ENCODE results near the gene SPAG6. TPM values are rescaled to one million over a fixed set of nuclear protein-coding genes. Genes with fewer than 3 reads are reported as not detected.

SPAG6 gene
- total and polyA plus RNA-seq, 5 donors = 0.05 to 0.09 TPM; not detected in 3

DNA sequence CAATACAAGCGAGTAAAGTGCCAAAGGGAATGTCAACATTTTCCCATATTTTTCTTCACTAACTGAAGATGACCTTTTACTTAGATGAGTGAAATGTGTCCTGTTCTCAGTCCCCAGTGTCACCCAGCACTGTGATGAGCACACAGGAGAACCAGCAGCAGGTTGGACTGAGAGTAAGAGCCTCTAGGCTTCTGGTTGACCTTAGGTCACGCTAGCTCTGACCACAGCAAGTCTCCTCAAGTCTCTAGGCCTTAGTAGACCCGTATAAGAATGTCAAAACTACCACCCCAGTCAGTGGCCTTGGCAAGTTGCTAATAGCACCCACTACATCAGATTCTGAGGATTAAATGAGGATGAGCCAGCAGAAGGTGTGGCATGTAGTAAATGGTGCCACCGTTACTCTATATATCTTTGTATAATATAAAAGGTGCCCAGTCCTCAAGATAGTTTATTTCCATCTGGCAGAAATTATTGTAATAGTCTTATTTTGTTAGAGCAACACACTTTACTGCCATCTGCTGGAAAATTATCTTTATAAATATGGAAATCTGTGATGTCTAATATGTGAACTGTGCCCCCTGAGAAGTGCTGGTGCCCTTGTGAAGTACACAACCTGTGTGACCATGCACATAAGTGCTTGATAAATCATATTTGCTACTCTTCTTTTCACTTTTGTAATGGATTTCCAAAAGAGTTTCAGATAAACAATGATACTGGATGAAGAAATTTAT, 75.7 kb downstream of the SPAG6 start:
- no peak for DNase-seq
- Histone ChIP-seq H3K9me3 (ENCODE audit: control insufficient read depth, low read length) (no peaks in the 10 kb centered on the region), H3K27me3 (ENCODE audit: control insufficient read depth, insufficient read depth) (no peaks in the 10 kb centered on the region), H3K4me3 (ENCODE audit: low read length) (no peak overlapping the region), H3K4me1 (ENCODE audit: control insufficient read depth, insufficient read depth, low read length) (no peaks in the 10 kb centered on the region), H3K27ac (ENCODE audit: low read length) (no peak overlapping the region)
- no peak for ATAC-seq
- intact Hi-C loops (cut with DNase I) = no loop called here
- 86% methylated on average over 4 of the region's 4 CpGs for WGBS

DNA sequence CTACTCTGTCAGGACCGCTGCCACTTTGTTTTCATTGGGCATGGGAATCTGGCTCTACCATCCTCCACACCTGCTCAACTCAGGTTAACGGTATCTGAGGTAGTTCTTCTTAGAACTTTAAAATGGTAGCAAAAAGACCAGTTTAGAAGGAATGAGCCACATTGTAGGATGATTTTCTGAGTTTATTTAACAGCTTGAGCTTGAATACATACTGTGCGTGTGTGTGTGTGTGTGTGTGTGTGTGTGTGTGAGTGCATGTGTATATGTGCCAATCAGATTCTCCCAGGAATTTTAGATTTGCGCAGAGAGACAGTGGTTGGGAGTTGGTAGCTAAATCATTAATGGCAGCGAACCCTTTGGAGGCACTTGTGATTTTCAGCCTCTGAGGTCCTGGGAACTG, 81.4 kb downstream of the SPAG6 start:
- no peak overlapping the region for H3K27ac ChIP-seq (ENCODE audit: low read length)
- H3K27me3 ChIP-seq (ENCODE audit: control insufficient read depth, insufficient read depth) = no peaks in the 10 kb centered on the region
- DNase-seq (no peak), ATAC-seq (no peak)
- intact Hi-C loops (cut with DNase I) = no loop called here
- H3K9me3 ChIP-seq (ENCODE audit: control insufficient read depth, low read length) = no peaks in the 10 kb centered on the region
- H3K4me3 ChIP-seq (ENCODE audit: low read length) = no peak overlapping the region
- 94% methylated on average over 5 of the region's 5 CpGs for WGBS
- no peaks in the 10 kb centered on the region for H3K4me1 ChIP-seq (ENCODE audit: control insufficient read depth, insufficient read depth, low read length)

DNA sequence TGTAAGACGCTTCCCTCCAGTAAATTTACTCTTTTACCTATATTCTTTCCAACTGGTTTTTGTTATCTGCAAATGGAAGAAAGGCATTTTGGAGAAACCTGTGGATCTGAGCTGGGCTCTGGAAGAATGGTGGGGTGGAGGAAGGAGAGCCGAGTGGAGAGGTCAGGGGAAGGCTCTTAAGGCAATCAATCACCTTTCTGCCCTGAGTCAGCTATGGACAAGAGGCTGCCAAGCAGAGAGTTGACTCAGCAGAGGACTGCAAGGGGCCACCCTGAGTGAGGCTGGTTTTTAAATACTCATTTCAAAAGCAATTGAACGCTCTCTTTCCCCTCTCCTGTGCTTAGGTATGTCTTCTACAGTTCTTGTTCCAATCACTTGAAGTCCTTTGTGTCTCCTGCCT, 81.8 kb downstream of the SPAG6 start:
- ATAC-seq (peak in 1 of 2 donors; percentile 25), DNase-seq (no peak)
- Histone ChIP-seq H3K4me1 (ENCODE audit: control insufficient read depth, insufficient read depth, low read length) (no peaks in the 10 kb centered on the region), H3K27me3 (ENCODE audit: control insufficient read depth, insufficient read depth) (no peaks in the 10 kb centered on the region), H3K4me3 (ENCODE audit: low read length) (no peak overlapping the region), H3K9me3 (ENCODE audit: control insufficient read depth, low read length) (no peaks in the 10 kb centered on the region), H3K27ac (ENCODE audit: low read length) (no peak overlapping the region)
- intact Hi-C loops (cut with DNase I) = no loop called here
- WGBS = 81% methylated on average over 3 of the region's 3 CpGs

DNA sequence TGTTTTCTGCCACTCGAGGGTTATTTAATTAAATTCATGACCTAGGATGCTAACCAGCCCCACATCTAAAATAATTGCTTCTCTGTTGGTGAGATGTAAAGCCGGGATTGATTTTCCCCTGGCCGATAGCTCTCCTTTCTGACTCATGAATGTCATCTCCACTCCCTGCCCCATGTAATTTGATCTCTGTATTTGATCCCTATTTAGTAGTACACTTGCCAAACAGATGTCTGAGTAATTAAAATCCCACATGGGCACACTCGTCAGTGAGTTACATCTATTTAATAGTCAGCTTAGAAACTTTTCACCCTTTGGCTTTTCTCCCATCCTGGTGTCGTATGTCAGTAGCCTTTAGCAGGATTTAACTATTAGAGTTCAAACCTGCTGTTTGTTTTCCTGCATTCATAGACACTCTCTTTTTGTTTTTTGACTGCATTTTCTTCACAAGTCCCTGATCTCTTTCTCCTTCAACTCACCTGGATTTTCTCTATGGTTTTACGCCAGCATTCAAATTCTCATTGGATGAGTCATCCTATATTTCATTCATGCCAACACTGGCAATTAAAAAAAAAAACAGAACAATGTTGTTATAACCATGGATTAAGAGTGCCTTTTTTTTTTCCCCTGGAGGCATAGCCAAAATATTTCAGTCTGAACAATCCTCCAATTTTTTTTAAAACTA, 82.7 kb downstream of the SPAG6 start:
- no peaks in the 10 kb centered on the region for H3K9me3 ChIP-seq (ENCODE audit: control insufficient read depth, low read length)
- 20% methylated on average over 6 of the region's 6 CpGs for WGBS
- no peaks in the 10 kb centered on the region for H3K4me1 ChIP-seq (ENCODE audit: control insufficient read depth, insufficient read depth, low read length)
- intact Hi-C loops (cut with DNase I) = no loop called here
- no peak overlapping the region for H3K4me3 ChIP-seq (ENCODE audit: low read length)
- H3K27ac ChIP-seq (ENCODE audit: low read length) = no peak overlapping the region
- no peaks in the 10 kb centered on the region for H3K27me3 ChIP-seq (ENCODE audit: control insufficient read depth, insufficient read depth)
- ATAC-seq (peak; percentile 31 to 43), DNase-seq (no peak)

DNA sequence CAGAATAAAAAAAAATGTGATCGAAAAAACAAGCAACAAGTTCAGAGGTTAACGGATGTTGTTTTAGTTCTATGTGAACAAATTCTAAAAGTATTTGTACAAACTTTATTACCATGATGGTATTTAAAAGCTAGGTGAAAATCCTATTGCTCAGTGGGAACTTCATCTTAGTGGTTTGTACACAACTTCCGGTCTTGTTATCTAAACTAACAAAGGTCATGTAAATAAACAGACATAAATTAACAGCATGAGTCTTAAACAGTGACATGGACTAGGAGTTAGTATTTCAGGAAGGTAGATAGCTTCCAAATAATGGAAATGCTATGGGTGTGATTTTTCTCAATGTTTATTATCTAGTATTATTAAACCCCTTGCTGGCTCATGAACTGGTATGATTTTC, 83.8 kb downstream of the SPAG6 start:
- no peak overlapping the region for H3K4me3 ChIP-seq (ENCODE audit: low read length)
- H3K27me3 ChIP-seq (ENCODE audit: control insufficient read depth, insufficient read depth) = no peaks in the 10 kb centered on the region
- intact Hi-C loops (cut with DNase I) = no loop called here
- DNase-seq (no peak), ATAC-seq (no peak)
- no peaks in the 10 kb centered on the region for H3K9me3 ChIP-seq (ENCODE audit: control insufficient read depth, low read length)
- 80% methylated on average over 3 of the region's 3 CpGs for WGBS
- H3K27ac ChIP-seq (ENCODE audit: low read length) = no peak overlapping the region
- no peaks in the 10 kb centered on the region for H3K4me1 ChIP-seq (ENCODE audit: control insufficient read depth, insufficient read depth, low read length)

DNA sequence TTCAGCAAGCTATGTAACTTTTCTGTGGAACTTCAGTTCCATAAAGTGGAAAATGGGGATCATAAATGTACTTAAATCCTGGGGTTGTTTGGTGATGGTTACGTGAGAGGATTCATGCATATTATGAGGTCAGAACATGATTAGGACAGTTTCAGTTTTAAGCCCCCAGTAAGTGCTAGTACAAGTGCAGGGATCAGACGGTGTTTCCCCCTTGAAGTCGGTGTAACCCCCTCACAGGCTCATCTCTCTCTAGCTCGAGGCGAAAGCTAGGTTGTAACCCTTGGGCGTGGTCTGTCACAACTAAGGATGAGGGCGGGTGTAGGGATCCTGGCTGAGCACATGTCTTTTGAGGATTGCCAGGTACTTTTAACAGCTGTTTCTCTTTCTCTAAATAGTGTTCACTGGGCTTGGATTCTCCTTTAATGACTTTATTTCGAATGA, 84.7 kb downstream of the SPAG6 start:
- ATAC-seq = no peak
- no peaks in the 10 kb centered on the region for H3K27me3 ChIP-seq (ENCODE audit: control insufficient read depth, insufficient read depth)
- no peak for DNase-seq
- H3K4me3 ChIP-seq (ENCODE audit: low read length) = no peak overlapping the region
- intact Hi-C loops (cut with DNase I) = loop anchor here in 2 of 4 donors (10.0 kb wide), 2 partner anchors 75 to 425 kb away; partner anchors contain the start of gene DNAJC1 (in 1 of the 2)
- 70% methylated on average over 8 of the region's 8 CpGs for WGBS
- no peaks in the 10 kb centered on the region for H3K9me3 ChIP-seq (ENCODE audit: control insufficient read depth, low read length)
- H3K4me1 ChIP-seq (ENCODE audit: control insufficient read depth, insufficient read depth, low read length) = no peaks in the 10 kb centered on the region
- no peak overlapping the region for H3K27ac ChIP-seq (ENCODE audit: low read length)

DNA sequence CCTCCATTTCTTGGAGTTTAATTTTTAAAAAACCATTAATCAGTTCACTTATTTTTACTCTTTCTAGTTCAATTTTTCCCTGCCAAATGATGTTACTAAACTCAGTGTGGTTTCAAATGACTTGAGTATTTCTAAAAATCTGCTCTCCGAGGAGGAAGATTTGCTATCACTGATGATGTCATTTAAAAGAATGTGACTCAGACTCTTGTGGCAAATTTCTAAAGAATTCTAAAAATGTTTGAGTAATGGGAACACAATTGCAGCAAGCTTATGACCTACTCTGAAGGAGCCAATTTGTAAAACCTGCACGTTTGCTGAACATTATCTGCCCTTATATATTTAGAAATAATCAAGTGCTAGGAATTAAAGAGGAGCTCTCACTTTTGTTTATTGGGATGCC, 88.6 kb downstream of the SPAG6 start:
- DNase-seq = no peak
- 30% methylated on average over 2 of the region's 2 CpGs for WGBS
- no peaks in the 10 kb centered on the region for H3K9me3 ChIP-seq (ENCODE audit: control insufficient read depth, low read length)
- H3K27ac ChIP-seq (ENCODE audit: low read length) = no peak overlapping the region
- peaks cover 3% of the 10 kb centered on the region for H3K4me1 ChIP-seq (ENCODE audit: control insufficient read depth, insufficient read depth, low read length)
- ATAC-seq = no peak
- no peaks in the 10 kb centered on the region for H3K27me3 ChIP-seq (ENCODE audit: control insufficient read depth, insufficient read depth)
- H3K4me3 ChIP-seq (ENCODE audit: low read length) = no peak overlapping the region
- intact Hi-C loops (cut with DNase I) = loop anchor here in 2 of 4 donors (10.0 kb wide), 2 partner anchors 79 to 429 kb away; partner anchors contain the start of gene DNAJC1 (in 1 of the 2)

DNA sequence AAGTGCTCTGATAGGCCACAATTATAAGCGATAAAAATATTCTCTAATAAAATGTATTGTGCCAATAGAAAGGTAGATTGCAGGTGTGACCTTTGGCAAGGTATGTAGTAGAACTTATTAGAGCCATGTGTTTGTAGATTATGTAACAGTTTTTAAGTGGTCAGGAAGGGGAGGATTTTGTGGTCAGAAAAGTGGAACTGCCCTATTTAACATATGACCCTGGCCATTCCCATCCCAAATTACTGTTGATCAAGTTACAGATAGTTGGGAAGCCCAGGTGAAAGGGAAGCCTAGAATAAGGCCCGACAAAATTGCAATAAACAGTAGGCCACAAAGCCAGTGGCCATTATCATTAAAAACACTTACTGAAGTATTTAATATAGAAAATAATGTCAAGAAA, 89.2 kb downstream of the SPAG6 start:
- Histone ChIP-seq H3K27me3 (ENCODE audit: control insufficient read depth, insufficient read depth) (no peaks in the 10 kb centered on the region), H3K27ac (ENCODE audit: low read length) (no peak overlapping the region), H3K9me3 (ENCODE audit: control insufficient read depth, low read length) (no peaks in the 10 kb centered on the region), H3K4me3 (ENCODE audit: low read length) (no peak overlapping the region), H3K4me1 (ENCODE audit: control insufficient read depth, insufficient read depth, low read length) (peaks cover 3% of the 10 kb centered on the region)
- 82% methylated on average over 2 of the region's 2 CpGs for WGBS
- ATAC-seq (no peak), DNase-seq (no peak)
- intact Hi-C loops (cut with DNase I) = loop anchor here in 2 of 4 donors (10.0 kb wide), 2 partner anchors 80 to 430 kb away; partner anchors contain the start of gene DNAJC1 (in 1 of the 2)

DNA sequence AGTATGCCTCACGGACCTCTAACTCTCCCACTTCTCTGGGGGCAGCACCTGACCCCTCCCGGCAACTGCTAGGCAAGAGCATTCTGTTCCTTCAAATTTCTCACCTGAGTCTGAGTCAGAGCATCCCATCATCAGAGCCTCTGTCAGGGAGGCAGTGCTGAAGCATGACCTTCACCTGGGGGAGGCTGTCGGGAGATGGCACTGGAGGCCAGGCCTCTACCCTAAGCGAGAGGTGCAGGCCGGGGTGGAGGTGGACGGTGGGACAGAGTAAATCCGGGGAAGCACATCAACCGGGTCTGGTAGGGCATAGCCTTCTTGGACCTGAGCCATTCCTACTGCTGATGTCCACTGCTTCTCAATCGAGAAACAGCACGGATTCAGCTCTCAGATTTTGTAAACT, 90.4 kb downstream of the SPAG6 start:
- no peak overlapping the region for H3K27ac ChIP-seq (ENCODE audit: low read length)
- intact Hi-C loops (cut with DNase I) = loop anchor here in 2 of 4 donors (10.0 kb wide), 2 partner anchors 81 to 431 kb away; partner anchors contain the start of gene DNAJC1 (in 1 of the 2)

DNA sequence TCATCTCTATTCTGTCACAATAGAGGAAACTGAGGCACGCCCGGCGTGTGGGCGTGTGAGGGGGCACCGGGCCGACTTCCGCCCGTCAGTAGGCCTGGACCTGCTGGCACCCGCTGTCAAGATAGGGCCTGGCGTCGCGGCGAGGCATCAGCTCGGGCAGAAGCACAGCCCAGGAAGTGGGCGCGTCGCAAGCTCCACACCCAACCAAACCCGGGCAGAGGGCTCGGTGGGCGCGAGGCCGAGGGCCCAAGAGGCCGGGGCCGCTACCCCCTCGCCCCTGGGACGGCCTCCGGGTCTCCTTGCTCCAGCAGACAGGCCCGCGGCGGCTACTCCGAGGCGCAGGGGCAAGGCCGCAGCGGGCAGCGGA, 91.2 kb downstream of the SPAG6 start:
- Histone ChIP-seq H3K27ac (ENCODE audit: low read length) (peak overlapping the region; percentile 96), H3K27me3 (ENCODE audit: control insufficient read depth, insufficient read depth) (no peaks in the 10 kb centered on the region), H3K4me3 (ENCODE audit: low read length) (peak overlapping the region; percentile 81), H3K4me1 (ENCODE audit: control insufficient read depth, insufficient read depth, low read length) (peaks cover 3% of the 10 kb centered on the region), H3K9me3 (ENCODE audit: control insufficient read depth, low read length) (no peaks in the 10 kb centered on the region)
- WGBS = 10% methylated on average over 35 of the region's 35 CpGs
- DNase-seq (no peak), ATAC-seq (peak; percentile 67 to 74)
- intact Hi-C loops (cut with DNase I) = loop anchor here in 2 of 4 donors (10.0 kb wide), 2 partner anchors 82 to 432 kb away; partner anchors contain the start of gene DNAJC1 (in 1 of the 2)

More for the DNA sequence above, 90.4 kb downstream of the SPAG6 start:
- H3K9me3 ChIP-seq (ENCODE audit: control insufficient read depth, low read length) = no peaks in the 10 kb centered on the region
- ATAC-seq (no peak), DNase-seq (peak in 2 of 3 donors; percentile 18 to 47)
- 98% methylated on average over 10 of the region's 10 CpGs for WGBS
- peaks cover 3% of the 10 kb centered on the region for H3K4me1 ChIP-seq (ENCODE audit: control insufficient read depth, insufficient read depth, low read length)
- no peaks in the 10 kb centered on the region for H3K27me3 ChIP-seq (ENCODE audit: control insufficient read depth, insufficient read depth)
- no peak overlapping the region for H3K4me3 ChIP-seq (ENCODE audit: low read length)
